Measurements from ENCODE around the gene FOSL2.

FOSL2 gene

GRCh38 chr2:28392297-28393113 is at the start of gene FOSL2:
Gene FOSL2, plus strand, starts transcription at chr2:28392858. Its CDS starts 863 bp downstream, at chr2:28393721.
- in situ Hi-C loops (cut with MboI; ENCODE audit: low sequenced_read_pairs): no loop called here

- in situ Hi-C loops (cut with MboI; ENCODE audit: low sequenced_read_pairs): no loop called here
Observed at GRCh38 chr2:28343184-28343942, 49.3 kb upstream of the FOSL2 start.

GRCh38 chr2:28343971-28344715 is 48.5 kb upstream of the FOSL2 start:
- in situ Hi-C loops (cut with MboI; ENCODE audit: low sequenced_read_pairs): no loop called here

- in situ Hi-C loops (cut with MboI; ENCODE audit: low sequenced_read_pairs): no loop called here
Observed at GRCh38 chr2:28344756-28345373, 47.8 kb upstream of the FOSL2 start.

GRCh38 chr2:28345619-28346018 is 47.0 kb upstream of the FOSL2 start:
- in situ Hi-C loops (cut with MboI; ENCODE audit: low sequenced_read_pairs): no loop called here

GRCh38 chr2:28346587-28346986 is 46.1 kb upstream of the FOSL2 start:
- in situ Hi-C loops (cut with MboI; ENCODE audit: low sequenced_read_pairs): no loop called here

- in situ Hi-C loops (cut with MboI; ENCODE audit: low sequenced_read_pairs): no loop called here
Observed at GRCh38 chr2:28347193-28347592, 45.5 kb upstream of the FOSL2 start.

- in situ Hi-C loops (cut with MboI; ENCODE audit: low sequenced_read_pairs): no loop called here
Observed at GRCh38 chr2:28347596-28347995, 45.1 kb upstream of the FOSL2 start.

- in situ Hi-C loops (cut with MboI; ENCODE audit: low sequenced_read_pairs): no loop called here
Observed at GRCh38 chr2:28348149-28348567, 44.5 kb upstream of the FOSL2 start.

GRCh38 chr2:28348921-28349320 is 43.7 kb upstream of the FOSL2 start:
- in situ Hi-C loops (cut with MboI; ENCODE audit: low sequenced_read_pairs): no loop called here

GRCh38 chr2:28349546-28350165 is 43.0 kb upstream of the FOSL2 start:
- in situ Hi-C loops (cut with MboI; ENCODE audit: low sequenced_read_pairs): no loop called here

- in situ Hi-C loops (cut with MboI; ENCODE audit: low sequenced_read_pairs): no loop called here
Observed at GRCh38 chr2:28350196-28350595, 42.5 kb upstream of the FOSL2 start.

GRCh38 chr2:28350791-28351285 is 41.8 kb upstream of the FOSL2 start:
- in situ Hi-C loops (cut with MboI; ENCODE audit: low sequenced_read_pairs): no loop called here

GRCh38 chr2:28351621-28352020 is 41.0 kb upstream of the FOSL2 start:
- in situ Hi-C loops (cut with MboI; ENCODE audit: low sequenced_read_pairs): no loop called here

GRCh38 chr2:28352104-28352503 is 40.6 kb upstream of the FOSL2 start:
- in situ Hi-C loops (cut with MboI; ENCODE audit: low sequenced_read_pairs): no loop called here

- in situ Hi-C loops (cut with MboI; ENCODE audit: low sequenced_read_pairs): no loop called here
Observed at GRCh38 chr2:28352610-28353195, 40.0 kb upstream of the FOSL2 start.

- in situ Hi-C loops (cut with MboI; ENCODE audit: low sequenced_read_pairs): no loop called here
Observed at GRCh38 chr2:28354920-28355520, 37.6 kb upstream of the FOSL2 start.

GRCh38 chr2:28355521-28356094 is 37.0 kb upstream of the FOSL2 start:
- in situ Hi-C loops (cut with MboI; ENCODE audit: low sequenced_read_pairs): no loop called here
